ENCODE data around the gene IP6K3.
A peak's percentile ranks its signal among the peaks of the same experiment; 100 is the strongest.

The IP6K3 gene

DNA sequence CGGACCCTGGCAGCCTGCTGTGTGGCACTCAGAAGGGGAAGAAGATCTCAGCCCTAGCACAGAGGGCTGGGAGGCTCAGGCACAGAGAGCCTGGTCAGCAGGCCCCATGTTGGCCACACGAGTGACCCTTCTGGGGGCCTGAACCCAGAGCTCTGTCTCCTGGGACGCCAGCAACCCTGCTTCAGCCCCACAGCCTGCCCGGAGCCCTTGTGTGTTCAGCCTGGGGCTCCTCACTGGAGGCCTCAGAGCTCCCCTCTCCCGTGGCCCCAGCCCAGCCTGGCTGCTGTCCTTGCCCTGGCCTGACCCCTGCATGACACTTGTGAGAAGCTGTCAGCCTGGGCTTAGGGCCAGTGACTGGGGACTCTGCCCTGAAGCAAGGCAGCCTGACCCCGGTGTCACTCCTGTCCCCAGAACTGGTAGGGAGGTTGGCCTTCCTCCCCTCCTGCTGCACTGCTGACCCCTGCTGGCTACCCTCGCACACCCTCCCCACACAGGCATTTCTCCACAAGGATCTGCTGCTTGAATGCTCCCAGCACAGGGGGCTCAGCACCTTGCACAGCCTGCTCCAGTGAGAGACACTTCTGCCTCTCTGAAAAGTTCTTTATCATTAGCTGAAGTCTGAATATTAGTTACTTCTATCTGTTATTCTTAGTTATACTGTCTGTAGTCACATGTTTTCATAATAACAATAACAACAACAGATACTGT lies 15.4 kb upstream of the IP6K3 start:
- DNase-seq, result peak in 43 of 56 donors; percentile 3 to 76 (median 44)

GRCh38 chr6:33761581-33761921 lies 14.8 kb upstream of the IP6K3 start:
- DNase-seq, result no peak

DNA sequence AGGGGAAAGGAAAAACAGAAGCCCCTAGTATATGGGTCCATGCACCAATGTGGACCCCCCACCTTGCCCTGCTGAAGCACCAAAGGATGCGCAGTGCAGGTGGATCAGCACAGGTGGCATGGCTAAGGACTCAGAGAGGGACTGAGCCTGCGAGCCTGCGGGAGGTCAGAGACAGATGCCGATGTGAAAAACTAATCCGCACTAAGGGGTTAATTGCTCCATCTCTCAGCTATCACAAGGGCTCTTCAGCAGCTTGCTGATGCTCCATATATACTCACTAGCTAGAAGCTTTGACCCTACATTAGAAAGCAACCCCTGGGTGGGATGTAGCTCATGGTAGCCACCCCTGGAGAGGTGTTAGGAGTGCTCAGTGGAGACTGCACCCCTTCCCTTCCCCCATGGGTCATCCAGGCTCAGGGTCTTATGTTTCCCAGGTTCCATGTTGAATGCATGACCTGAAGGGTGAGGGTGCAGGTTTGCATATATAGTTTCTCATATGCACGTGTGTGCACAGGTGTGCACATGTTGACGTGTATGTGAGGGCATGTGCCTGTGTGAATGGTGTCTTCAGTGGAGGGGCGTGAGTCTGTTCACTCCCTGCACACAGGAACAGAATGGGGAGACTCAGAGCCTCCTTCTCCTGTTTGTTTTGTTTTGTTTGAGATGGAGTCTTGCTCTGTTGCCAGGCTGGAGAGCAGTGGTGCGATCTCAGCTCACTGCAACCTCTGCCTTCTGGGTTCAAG lies 13.4 kb upstream of the IP6K3 start:
- DNase-seq, result no peak

DNA sequence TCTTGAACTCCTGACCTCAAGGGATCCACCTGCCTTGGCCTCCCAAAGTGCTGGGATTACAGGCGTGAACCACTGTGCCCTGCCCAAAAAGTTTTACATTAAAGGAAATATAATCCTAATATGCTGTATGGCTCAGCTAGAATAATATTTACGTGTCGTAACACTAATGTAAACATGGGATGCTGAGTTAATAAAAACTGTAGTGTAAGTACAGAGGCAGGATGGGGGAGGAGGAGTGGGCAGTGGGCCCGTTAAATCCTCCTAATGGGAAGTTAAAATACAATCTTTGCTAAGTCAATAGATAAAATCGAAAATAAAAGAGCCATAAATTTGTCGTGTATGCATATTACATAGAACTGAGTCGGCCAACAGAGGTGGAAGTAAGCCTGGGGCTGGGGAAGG lies 12.1 kb upstream of the IP6K3 start:
- no peak for DNase-seq

- DNase-seq, result no peak
These were observed 11.2 kb upstream of the IP6K3 start for GRCh38 chr6:33757906-33758305.

DNA sequence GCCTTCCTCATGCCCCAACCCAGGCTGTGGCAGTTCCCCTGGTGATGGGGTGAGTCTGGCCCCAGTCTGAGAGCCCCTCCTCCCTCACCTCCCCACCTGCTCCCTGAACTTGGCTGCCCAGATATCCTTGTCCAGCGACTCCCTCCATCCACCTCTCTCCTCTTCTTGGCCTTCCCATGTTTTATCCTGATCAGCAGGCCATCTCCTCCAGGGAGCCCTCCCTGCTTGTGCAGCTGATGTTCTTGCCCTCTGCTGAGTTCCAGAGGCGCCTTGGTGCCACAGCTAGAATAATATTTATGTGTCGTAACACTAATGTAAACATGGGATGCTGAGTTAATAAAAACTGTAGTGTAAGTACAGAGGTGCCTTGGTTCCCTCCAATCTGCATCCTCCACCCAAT lies 10.4 kb upstream of the IP6K3 start:
- DNase-seq, result no peak

DNA sequence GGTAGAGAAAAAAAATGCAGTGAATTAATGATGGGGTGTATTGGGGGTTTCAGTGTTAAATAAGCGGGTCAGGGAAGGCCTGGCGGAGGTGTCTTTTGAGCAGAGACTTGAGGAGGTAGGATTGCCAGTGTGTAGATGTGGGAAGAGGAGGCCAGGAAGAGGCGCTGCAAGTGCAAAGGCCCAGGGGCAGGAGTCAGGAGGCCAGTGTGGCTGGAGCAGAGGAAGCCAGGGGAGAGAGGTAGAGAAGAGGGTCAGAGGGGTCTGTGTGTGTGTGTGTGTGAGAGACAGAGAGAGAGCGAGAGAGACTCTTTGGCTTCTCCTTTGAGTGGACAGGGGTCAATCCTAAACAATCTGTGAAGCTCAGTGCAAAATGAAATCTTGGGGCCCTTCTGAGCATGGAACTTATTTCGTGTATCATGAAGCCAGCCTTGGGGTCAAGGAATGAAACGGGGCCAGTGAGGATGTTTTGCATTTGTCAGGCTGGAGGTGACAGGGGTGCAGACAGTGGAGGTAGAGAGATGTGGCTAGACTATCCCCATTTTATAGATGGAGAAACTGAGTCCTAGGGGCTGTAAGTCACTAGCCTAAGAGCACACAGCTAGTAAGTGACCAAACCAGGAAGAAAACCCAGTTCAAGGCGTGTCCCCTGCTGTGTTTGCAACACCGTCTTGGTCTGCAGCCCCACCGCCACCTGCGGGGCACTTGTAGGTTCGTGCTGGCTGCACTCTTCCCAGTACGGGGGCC lies 9.7 kb upstream of the IP6K3 start:
- DNase-seq, result no peak

GRCh38 chr6:33755070-33755869 lies 8.6 kb upstream of the IP6K3 start:
- DNase-seq, result no peak

DNA sequence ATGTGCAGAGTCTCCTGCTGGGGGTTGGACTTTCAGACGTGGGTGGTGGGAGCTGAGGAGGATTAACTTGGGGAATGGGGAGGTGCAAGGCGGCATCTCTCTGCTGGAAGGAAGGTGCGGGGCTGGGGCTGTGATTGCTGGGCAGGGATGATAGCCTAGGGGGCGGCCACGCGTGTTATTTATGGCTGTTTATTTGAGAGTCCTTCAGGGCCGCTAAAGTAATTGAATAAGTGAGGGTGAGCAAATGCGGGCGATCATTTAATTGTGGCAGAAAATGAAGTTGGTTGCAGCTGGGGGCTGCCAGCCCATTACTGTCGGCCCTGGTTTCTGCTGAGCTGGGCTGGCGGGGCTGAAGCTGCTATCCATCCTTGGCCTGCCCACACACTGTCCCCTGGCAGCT lies 7.5 kb upstream of the IP6K3 start:
- no peak for DNase-seq

DNA sequence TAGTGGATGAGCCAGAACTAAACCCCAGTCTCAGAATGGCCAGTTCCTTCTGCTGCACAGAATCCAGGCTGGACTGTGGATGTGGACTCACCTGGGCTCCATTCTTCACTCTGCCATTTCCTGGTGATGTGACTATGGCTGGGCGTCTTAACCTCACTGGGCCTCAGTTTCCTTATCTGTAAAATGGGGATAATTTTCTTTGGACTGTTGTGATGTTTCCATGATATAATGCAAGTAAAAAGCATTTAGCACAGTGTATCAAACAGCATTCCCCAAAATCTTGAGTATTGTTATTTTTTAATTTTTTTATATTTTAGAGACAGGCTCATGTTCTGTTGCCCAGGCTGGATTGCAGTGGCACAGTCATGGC lies 5.9 kb upstream of the IP6K3 start:
- no peak for DNase-seq

GRCh38 chr6:33751771-33752645 lies 5.3 kb upstream of the IP6K3 start:
- no peak for DNase-seq

- DNase-seq, result no peak
These were observed 3.7 kb upstream of the IP6K3 start for GRCh38 chr6:33750244-33750991.

DNA sequence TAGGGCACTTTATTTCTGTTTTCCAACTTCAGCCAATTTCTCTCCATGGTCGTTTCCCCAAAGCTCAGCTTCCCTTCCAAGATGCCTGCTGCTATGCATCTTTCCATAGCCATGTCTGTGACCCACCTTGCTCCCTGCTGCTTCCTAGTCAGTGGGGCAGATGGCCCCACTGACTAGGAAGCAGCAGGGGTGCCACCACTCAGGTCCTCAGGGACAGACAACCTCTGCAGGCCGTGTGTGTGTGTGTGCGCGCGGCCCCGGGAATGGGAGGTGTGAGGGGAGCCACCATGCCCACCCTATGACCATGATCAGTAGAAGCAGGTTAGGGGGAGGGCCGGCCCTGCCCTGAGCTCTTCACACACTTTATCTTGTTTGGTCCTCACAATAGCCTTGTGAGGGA lies 2.7 kb upstream of the IP6K3 start:
- DNase-seq, result no peak

- no peak for DNase-seq
These were observed 2.1 kb upstream of the IP6K3 start for GRCh38 chr6:33748841-33749240.

GRCh38 chr6:33747823-33748222 lies 1.1 kb upstream of the IP6K3 start:
- no peak for DNase-seq

GRCh38 chr6:33746036-33746600 lies 587 bp downstream of the IP6K3 start:
- DNase-seq, result peak in 52 of 56 donors; percentile 11 to 85 (median 56)

DNA sequence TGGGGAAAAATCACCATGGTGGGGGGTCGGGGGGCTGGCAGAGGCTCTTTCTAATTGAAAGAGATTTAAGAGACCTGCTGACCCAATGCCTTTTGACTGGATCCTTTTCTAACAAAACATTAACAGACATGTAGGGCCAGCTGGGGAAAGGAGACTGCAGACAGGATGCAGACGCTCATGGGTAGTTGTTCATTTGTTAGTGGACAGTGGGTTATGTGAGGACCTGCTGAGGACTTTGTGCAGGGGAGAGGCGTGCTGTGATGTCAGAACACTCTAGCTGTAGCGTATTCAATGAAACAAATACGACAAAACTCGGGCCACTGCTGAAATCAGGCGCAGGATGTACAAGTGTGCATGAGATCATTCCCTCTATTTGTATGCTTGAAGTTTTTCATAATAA lies 1.2 kb downstream of the IP6K3 start:
- peak in 1 of 56 donors; percentile 12 for DNase-seq

- no peak for DNase-seq
These were observed 1.7 kb downstream of the IP6K3 start for GRCh38 chr6:33744895-33745546.

All from amygdala (tissue), 56 donors.